Heart right ventricle (tissue), 16 donors: ENCODE data around the gene PNMA5. TPM values are rescaled to one million over a fixed set of nuclear protein-coding genes. Genes with fewer than 3 reads are reported as not detected.

Experiments
- ATAC-seq, 8 donors: fragments of 200-7000 bp; cut with Tn5 transposase; one replicate each; pipeline ENCODE4 v1.9.1; 2020; ENCODE audit warnings: mild to moderate bottlenecking in 8 of 8, moderate library complexity in 8 of 8, moderate number of reproducible peaks in 1 of 8
- DNase-seq, 2 donors: peaks; one replicate each; pipeline ENCODE4 v3.0.0-alpha.2; 2020
- H3K27ac ChIP-seq, 10 donors: fragments of 200-600 bp; sonication (generic) in 2 of 10; one replicate each; pipeline versions ENCODE4 v1.5.0 to v1.8.0; 2020 to 2022; ENCODE audit warnings: mild to moderate bottlenecking in 3 of 10
- H3K27me3 ChIP-seq, 7 donors: fragments of 200-600 bp; one replicate each; pipeline ENCODE4 v1.8.0; 2021 to 2022; ENCODE audit warnings: mild to moderate bottlenecking in 2 of 7
- H3K36me3 ChIP-seq, 9 donors: fragments of 200-600 bp; sonication (generic) in 1 of 9; one replicate each; pipeline versions ENCODE4 v1.5.0 to v1.8.0; 2020 to 2022; ENCODE audit warnings: mild to moderate bottlenecking in 2 of 9
- H3K4me1 ChIP-seq, 9 donors: fragments of 200-600 bp; sonication (generic) in 1 of 9; one replicate each; pipeline versions ENCODE4 v1.5.0 to v1.8.0; 2020 to 2022; ENCODE audit warnings: mild to moderate bottlenecking in 4 of 9
- H3K4me3 ChIP-seq, 10 donors: fragments of 200-600 bp; sonication (generic) in 2 of 10; one replicate each; pipeline versions ENCODE4 v1.5.0 to v1.8.0; 2020 to 2022; ENCODE audit warnings: mild to moderate bottlenecking in 7 of 10, moderate library complexity in 2 of 10
- H3K9me3 ChIP-seq, 11 donors: fragments of 200-600 bp in 10 of 11; sonication (generic) in 2 of 11; one replicate each; pipeline versions ENCODE4 v1.5.0 to v1.8.0; 2013 to 2022; ENCODE audit warnings: mild to moderate bottlenecking in 2 of 11, control low read depth in 1 of 11, moderate library complexity in 1 of 11
- CTCF ChIP-seq, 9 donors: fragments of 200-600 bp; sonication (generic) in 2 of 9; IDR thresholded peaks; one replicate each; pipeline versions ENCODE4 v1.5.0 to v1.8.0; 2021 to 2022; ENCODE audit warnings: antibody characterized with exemption in 9 of 9, mild to moderate bottlenecking in 5 of 9, moderate library complexity in 1 of 9
- WGBS, 2 donors: extraction: QIAGEN DNeasy Blood & Tissue Kit; methylation state at CpG; one replicate each; pipeline ENCODE4 v1.1.7; 2013; ENCODE audit warnings: inconsistent platforms in 1 of 2; 5-methylcytosine and 5-hydroxymethylcytosine counted together
- intact Hi-C, 10 donors: fragments of 100-400 bp; cut with DNase I; formaldehyde crosslinking; loops; one replicate each; pipeline versions ENCODE4 v1.11.1 to v1.14.2; 2022
- polyA plus RNA-seq, 2 donors: library from polyadenylated mRNA; stranded (reverse); fragments of 200-250 nt; gene quantifications; one replicate each; pipeline ENCODE4 v1.2.3, GENCODE V29; 2013
- total RNA-seq, 10 donors: library from RNA; stranded (reverse); fragmentation: NEBNext Ultra II Directional in 3 of 10; extraction: Animal tissue kit (Norgen Biotek cat#: 25700) in 3 of 10; gene quantifications; one replicate each; pipeline versions ENCODE4 v1.2.1 to v1.2.4, GENCODE V29; 2021 to 2023
- donor health status: Arrhythmogenic right ventricular cardiomyopathy.
- donor health status: ischemic (EF 13 %, LVEDD 7.1; RV severe dilation, severe dysfunction).
- donor health status: healthy with polysubstance abuse.
- donor health status: DM: no; HTN: yes; CAD: no.
- donor health status: DM: no; HTN: no; CAD: no.
- donor health status: ischemic (EF 25% LVEDD 6.9; RV normal size, moderate dysfunction).
- donor health status: ischemic (EF 25% LVEDD 5.7; RV mildly dilated, moderate dysfunction).
- donor health status: healthy.
- donor health status: DM: yes; HTN: yes; CAD: no.
- donor health status: Ischemic cardiomyopathy.
- donor health status: ischemic (EF 35%, LVEDD 5.7; RV mildly dilated, moderate dysfunction).
- donor health status: nonischemic (EF 11% LVEDD 7.7; RV severe dilation, severe dysfunction).
- donor health status: DM: yes; HTN: yes; CAD: no.
- donor health status: PGD.
- donor health status: ischemic (EF 29% LVEDD 5.4; RV normal size, mild dysfunction).
- donor health status: nonischemic (EF 23%, LVEDD 6.1; RV moderate dilation, normal function).

Gene PNMA5
- total and polyA plus RNA-seq, 12 donors = not detected

GRCh38 chrX:152968193-152968592 is 25.7 kb downstream of the PNMA5 start:
- no peaks in the 10 kb centered on the region for H3K4me1 ChIP-seq
- peaks cover 0 to 12% (median 0%) of the 10 kb centered on the region in 9 donors for H3K36me3 ChIP-seq
- H3K4me3 ChIP-seq = no peak overlapping the region
- H3K27ac ChIP-seq = no peak overlapping the region
- DNase-seq (no peak), ATAC-seq (no peak)
- WGBS, 2 donors = 71 to 100% methylated on average over 2 of the region's 2 CpGs
- no peaks in the 10 kb centered on the region for H3K9me3 ChIP-seq
- TF ChIP-seq CTCF (IDR thresholded peaks at IDR 0.05) = no peak
- intact Hi-C loops = loop anchor here in 3 of 10 donors (10.0 kb wide), 3 partner anchors 467 to 987 kb away; no protein-coding TSS in a partner anchor
- peaks cover 0 to 8% (median 0%) of the 10 kb centered on the region in 7 donors for H3K27me3 ChIP-seq

GRCh38 chrX:152960115-152960514 is 33.8 kb downstream of the PNMA5 start:
- Histone ChIP-seq H3K27ac (no peak overlapping the region), H3K4me3 (no peak overlapping the region), H3K4me1 (peaks cover 0 to 9% (median 0%) of the 10 kb centered on the region in 9 donors), H3K27me3 (peaks cover 0 to 17% (median 0%) of the 10 kb centered on the region in 7 donors), H3K36me3 (no peaks in the 10 kb centered on the region), H3K9me3 (no peaks in the 10 kb centered on the region)
- WGBS, 2 donors = 85 to 100% methylated on average over 1 of the region's 1 CpG
- ATAC-seq = no peak
- no peak for DNase-seq
- TF ChIP-seq CTCF (IDR thresholded peaks at IDR 0.05) = no peak
- intact Hi-C loops = loop anchor here in 3 of 10 donors (10.0 kb wide), 3 partner anchors 475 to 995 kb away; no protein-coding TSS in a partner anchor

GRCh38 chrX:152959626-152960025 is 34.3 kb downstream of the PNMA5 start:
- intact Hi-C loops = loop anchor here in 4 of 10 donors (5.0 to 10.0 kb wide), 5 partner anchors 475 to 995 kb away; partner anchors contain the start of gene HAUS7 (in 1 of the 4)
- Histone ChIP-seq H3K27ac (no peak overlapping the region), H3K27me3 (peaks cover 0 to 15% (median 0%) of the 10 kb centered on the region in 7 donors), H3K9me3 (no peaks in the 10 kb centered on the region), H3K4me1 (peaks cover 0 to 9% (median 0%) of the 10 kb centered on the region in 9 donors), H3K36me3 (no peaks in the 10 kb centered on the region), H3K4me3 (no peak overlapping the region)
- WGBS, 2 donors = 89 to 92% methylated on average over 6 of the region's 6 CpGs
- no peak for ATAC-seq
- no peak for TF ChIP-seq CTCF (IDR thresholded peaks at IDR 0.05)
- no peak for DNase-seq

GRCh38 chrX:152958524-152959465 is 35.1 kb downstream of the PNMA5 start:
- peak; percentile 65 to 95 (median 83) for TF ChIP-seq CTCF (IDR thresholded peaks at IDR 0.05)
- peaks cover 0 to 9% (median 0%) of the 10 kb centered on the region in 9 donors for H3K4me1 ChIP-seq
- H3K36me3 ChIP-seq = no peaks in the 10 kb centered on the region
- ATAC-seq (peak; percentile 94 to 99 (median 99)), DNase-seq (peak; percentile 86 to 87)
- H3K27me3 ChIP-seq = peaks cover 0 to 18% (median 0%) of the 10 kb centered on the region in 7 donors
- H3K27ac ChIP-seq = peak overlapping the region in 8 of 10 donors; percentile 35 to 77 (median 62)
- H3K4me3 ChIP-seq = peak overlapping the region in 9 of 10 donors; percentile 7 to 47 (median 39)
- no peaks in the 10 kb centered on the region for H3K9me3 ChIP-seq
- intact Hi-C loops = loop anchor here in 2 of 10 donors (5.0 to 10.0 kb wide), 3 partner anchors 516 to 706 kb away; partner anchors contain the start of gene HAUS7 (in 1 of the 2)
- WGBS, 2 donors = 24 to 25% methylated on average over 50 to 53 of the region's 53 CpGs
